Stimulated activated CD4-positive, alpha-beta T cell treated with anti-CD3 and anti-CD28 coated beads, Interleukin-2, amount 100 ng/mL, for 48 hours (primary cell): ENCODE results near the gene ALKBH1.
A peak's percentile ranks its signal among the peaks of the same experiment; 100 is the strongest.
"Not testable (repeated sequence)": the region's sequence is repeated elsewhere in the genome, so short reads cannot be mapped to it uniquely, and the experiment has no call there.

Experiments used
- DNase-seq, 2 donors: peaks; one replicate each; pipeline ENCODE4 v3.0.0-alpha.2; 2020

Gene ALKBH1

GRCh38 chr14:77667331-77667730 is 40.5 kb downstream of the ALKBH1 start:
- DNase-seq, result no peak

DNA sequence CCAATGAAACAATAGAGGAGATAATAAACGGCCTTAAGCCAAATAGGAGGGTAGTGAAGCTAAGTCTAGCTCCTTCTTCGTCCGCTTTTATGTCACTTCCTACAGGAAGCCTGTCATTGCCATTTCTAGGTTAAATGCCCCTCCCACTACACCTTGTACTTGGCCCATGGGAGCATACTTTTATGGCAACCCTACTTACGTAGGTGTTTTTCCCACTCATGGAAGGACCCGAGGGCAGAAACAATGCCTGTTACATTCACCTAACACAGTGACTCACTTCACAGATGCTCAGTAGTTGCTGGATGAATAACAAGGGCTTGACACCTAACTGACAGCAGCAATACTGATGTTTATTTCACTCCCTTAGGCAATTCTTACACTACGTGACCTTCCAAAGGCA is 44.5 kb downstream of the ALKBH1 start:
- no peak for DNase-seq

- DNase-seq, result not testable (repeated sequence)
These were observed 46.3 kb downstream of the ALKBH1 start for GRCh38 chr14:77661562-77661961.

DNA sequence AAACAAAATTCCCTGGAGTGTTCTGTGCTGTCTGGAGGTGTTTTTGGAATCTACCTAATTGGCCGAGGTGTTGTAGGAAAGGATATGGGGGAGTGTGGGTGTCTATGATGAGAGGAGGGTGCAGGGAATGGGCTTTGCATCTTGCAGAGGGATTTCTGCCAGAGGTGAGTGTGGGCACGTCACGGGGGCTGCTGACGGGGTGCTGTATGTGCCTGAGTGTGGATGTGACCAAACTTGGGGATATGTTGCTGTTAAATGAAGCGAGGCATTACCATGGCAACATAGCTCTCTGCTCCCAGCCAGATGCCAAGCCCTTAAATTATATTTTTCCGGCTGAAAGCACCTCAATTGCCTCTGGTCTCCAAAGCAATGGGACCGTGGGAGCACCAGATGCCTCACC is 47.1 kb downstream of the ALKBH1 start:
- no peak for DNase-seq

GRCh38 chr14:77659831-77660230 is 48.0 kb downstream of the ALKBH1 start:
- no peak for DNase-seq

GRCh38 chr14:77657280-77657679 is 50.5 kb downstream of the ALKBH1 start:
- no peak for DNase-seq

DNA sequence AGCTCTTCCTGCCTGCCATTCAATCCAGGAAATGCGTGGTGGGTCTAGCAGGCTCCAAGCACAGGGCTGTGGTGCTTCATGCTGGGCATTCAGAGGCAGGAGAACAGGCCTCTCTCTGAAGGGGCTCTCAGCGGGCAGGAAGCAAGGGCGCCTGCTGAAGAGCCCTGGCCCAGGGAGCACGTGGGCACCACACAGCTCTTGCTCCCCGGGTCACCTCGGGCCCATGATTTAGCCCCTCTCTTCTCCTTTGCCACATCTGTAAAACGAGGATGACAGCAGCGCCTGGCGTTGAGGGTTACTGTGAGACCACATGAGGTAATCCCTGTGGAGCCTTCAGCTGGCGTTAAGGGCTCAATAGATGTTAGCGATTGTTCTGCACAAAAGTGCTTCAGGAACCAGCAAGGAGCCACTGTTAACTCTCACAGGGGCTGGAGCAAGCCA is 53.8 kb downstream of the ALKBH1 start:
- DNase-seq, result no peak

DNA sequence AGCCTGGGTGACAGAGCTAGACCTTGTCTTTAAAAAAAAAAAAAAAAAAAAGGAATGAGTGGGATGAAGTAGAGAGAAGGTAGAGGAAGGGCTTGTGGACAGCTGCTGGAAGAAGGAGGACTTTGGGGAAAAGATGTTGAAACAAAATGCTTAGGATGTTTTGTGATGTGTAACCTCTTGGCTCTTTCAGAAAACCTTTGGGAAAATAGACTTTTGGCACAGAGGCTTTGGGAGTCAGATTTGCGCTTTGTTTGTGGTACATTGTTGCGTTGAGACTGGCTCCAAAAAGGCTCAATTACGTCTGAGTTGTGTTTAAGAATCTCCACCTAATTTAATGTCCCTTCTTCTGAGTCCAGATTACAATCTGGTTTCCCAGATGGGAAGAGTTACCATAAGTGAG is 58.5 kb downstream of the ALKBH1 start:
- DNase-seq, result no peak

GRCh38 chr14:77648520-77649200 is 59.2 kb downstream of the ALKBH1 start:
- no peak for DNase-seq

- no peak for DNase-seq
These were observed 60.0 kb downstream of the ALKBH1 start for GRCh38 chr14:77647853-77648252.

GRCh38 chr14:77646907-77647306 is 60.9 kb downstream of the ALKBH1 start:
- DNase-seq, result no peak

DNA sequence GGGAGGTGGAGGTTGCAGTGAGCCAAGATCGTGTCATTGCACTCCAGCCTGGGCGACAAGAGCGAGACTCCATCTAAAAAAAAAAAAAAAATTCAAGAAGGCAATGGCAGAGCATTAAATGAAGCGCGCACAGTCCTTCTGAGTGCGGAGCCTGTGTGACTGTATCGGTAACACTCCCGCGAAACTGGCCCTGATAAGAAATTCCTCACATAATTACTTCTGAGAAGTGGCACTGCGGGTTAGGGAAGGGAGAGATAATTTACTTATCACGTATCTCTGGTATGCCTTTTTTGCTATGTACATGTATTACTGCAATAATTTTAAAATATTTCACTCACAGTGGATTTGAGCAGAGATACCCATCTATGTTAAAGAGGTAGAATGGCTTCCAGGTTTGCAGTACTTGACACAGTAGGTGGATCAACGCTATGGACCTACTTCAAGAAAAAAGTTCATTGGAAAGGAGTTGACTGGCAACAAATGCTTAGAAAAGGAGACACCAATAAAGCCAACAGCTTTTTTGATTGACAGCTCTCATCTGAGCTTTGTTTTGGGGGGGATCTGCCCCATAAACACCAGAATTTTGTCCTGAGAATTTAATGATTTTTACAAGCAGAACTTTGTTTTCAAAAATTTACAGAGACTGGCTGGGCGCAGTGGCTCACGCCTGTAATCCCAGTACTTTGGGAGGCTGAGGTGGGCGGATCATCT is 62.1 kb downstream of the ALKBH1 start:
- no peak for DNase-seq

DNA sequence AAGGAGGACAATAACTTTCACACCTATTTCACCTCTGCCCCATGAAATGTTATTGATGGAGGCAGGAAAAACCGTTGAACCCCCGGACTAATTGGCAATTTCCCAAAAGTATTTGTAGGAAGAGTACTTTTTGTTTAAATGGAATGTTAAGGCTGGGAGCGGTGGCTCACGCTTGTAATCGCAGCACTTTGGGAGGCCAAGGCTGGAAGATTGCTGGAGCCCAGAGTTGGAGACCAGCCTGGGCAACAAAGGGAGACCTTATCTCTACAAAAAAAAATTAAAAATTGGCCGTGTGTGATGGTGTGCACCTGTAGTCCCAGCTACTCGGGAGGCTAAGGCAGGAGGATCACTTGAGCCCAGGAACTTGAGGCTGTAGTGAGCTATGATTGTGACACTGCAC is 65.4 kb downstream of the ALKBH1 start:
- no peak for DNase-seq

DNA sequence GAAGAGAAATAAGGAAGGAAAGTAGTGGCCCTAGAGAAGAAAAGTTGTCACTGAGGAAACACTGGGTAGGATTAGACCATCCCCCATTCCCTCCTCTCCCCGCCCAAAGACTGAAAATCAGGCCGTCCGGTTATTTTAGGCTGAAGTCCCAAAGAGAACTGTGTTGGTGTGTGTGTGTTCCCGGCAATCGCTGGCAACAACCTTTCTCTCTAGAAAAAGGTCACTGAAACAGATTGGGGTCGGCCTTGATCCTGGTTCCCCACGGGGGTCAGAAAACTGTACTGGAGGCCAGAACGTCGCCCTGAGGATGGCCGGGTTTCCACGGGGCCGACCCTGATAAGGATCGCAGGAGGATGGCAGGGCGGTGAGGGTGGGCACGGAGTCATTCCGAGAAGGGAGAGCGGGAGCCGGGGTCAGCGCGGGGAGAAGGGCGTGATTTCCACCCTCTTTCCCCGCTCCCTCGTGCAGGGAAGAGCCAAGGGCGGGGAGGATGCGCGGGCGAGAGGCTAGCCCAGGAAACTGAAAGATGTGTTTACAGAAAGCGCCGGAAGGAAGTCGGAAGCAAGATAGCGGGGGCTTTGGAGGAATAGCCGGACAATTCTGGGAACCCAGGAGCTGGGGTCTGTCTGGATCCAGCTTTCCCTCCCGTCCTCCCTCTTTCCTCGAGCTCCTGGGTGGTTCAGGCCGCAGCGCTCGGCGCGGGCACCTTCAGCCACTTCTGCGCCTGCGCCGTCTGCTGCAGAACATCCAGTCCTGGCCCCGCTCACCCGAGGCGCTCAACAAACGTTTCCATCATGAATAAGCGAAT is 66.1 kb downstream of the ALKBH1 start:
- DNase-seq, result peak; percentile 64 to 68

- DNase-seq, result no peak
These were observed 66.9 kb downstream of the ALKBH1 start for GRCh38 chr14:77640756-77641533.

- DNase-seq, result no peak
These were observed 69.1 kb downstream of the ALKBH1 start for GRCh38 chr14:77638771-77639171.

GRCh38 chr14:77635869-77636268 is 72.0 kb downstream of the ALKBH1 start:
- not testable (repeated sequence) for DNase-seq

DNA sequence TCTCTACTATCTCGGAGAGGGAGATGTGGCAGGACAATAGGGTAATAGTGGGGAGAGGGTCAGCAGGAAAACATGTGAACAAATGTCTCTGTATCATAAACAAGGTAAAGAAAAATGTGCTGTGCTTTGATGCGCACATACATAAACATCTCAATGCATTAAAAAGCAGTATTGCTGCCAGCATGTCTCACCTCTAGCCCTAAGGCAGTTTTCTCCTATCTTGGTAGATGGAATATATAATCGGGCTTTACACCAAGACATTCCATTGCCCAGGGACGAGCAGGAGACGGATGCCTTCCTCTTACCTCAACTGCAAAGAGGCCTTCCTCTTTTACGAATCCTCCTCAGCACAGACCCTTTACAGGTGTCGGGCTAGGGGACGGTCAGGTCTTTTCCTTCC is 72.4 kb downstream of the ALKBH1 start:
- DNase-seq, result not testable (repeated sequence)

DNA sequence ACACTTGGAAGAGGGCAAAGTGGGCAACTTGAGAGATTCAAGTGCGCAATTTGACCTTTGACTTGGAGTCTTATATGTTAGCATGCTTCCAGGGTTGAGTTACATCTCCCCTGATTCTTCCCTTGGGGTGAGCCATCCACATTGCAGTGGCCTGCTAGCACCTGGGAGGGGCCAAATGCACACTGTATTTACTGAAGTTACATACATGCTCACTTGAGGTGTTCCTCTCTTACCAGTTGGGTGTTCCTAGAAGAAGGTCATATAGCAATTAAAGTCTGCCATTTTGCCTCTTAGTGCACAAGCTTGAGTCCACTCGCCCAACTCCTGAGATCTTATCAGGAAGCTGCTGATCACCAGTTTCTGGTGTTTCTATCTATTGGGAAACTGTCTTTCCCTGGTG is 77.7 kb downstream of the ALKBH1 start:
- DNase-seq, result no peak

GRCh38 chr14:77625360-77625759 is 82.5 kb downstream of the ALKBH1 start:
- no peak for DNase-seq

GRCh38 chr14:77623201-77623600 is 84.6 kb downstream of the ALKBH1 start:
- no peak for DNase-seq
